Measurements from ENCODE around the gene PECR. TPM values are rescaled to one million over a fixed set of nuclear protein-coding genes. Genes with fewer than 3 reads are reported as not detected.
"Not testable (repeated sequence)": the region's sequence is repeated elsewhere in the genome, so short reads cannot be mapped to it uniquely, and the experiment has no call there.

The PECR gene
- total and polyA plus RNA-seq, 10 donors, result 5.0 to 16.9 (median 9.9) TPM

DNA sequence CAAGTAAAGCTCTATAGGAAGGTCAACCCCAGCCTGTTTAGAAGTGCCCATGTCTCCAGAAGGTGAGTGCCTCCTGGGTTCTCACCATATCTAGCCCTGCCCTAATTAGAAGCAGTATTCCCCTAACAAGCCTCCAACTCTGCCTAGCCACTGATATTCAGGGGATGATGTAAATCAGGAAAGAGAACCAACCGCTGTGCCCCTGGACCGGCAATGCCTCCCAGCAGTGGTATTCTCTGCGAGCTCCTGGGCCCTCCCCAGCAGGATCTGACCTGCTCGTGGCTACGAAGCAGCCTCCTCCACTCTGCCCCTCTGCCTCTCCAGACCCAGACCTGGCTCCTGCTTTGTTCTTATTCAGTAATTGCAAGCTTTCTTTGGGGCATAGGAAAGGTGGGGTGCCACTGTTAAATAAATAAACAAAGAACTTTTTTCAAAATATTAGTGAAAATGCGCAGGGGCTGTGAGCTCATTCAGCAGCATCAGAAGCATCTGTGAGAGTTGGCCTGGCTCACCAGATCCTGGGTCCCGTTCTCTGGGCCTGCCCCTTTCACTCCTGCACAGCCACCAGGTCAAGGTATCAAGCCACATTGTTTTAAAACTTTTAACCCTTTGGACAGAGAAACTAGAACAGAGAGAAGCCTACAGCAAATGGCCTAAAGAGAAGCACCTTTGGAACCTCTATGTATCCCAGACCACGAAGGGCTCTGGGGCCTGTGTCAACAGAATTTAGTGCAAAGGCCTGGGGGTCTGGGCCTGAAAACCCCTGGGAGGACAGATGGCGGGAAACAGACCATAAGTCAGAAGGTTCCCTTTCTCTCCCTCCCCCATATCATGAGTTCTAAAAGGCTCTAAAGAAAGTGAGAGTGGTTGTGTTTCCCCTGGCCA is 80.2 kb downstream of the PECR start:
- intact Hi-C loops (cut with DNase I; ENCODE audit: low total_unique reads), result no loop called here

DNA sequence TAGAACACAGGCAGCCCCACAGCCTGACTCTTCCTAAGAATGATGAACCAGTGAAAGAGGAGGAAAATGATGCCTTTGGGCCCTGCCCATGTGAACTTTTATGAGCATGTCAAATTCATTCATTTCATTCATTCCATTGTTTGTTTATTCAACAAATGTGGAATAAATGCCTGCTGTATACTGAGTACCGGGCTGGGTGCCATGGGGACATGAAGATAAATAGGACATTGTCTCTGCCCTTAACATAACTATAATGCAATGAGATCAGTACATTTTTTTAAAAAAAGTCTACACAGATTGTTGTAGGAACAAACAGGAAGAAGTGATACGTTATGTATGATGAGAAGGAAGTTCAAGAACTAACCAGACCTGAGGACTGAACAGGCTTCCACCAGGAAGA is 83.0 kb downstream of the PECR start:
- H3K27ac ChIP-seq, result no peak overlapping the region
- H3K36me3 ChIP-seq, result peaks cover 0 to 56% (median 0%) of the 10 kb centered on the region in 6 donors
- no peaks in the 10 kb centered on the region for H3K9me3 ChIP-seq
- H3K4me1 ChIP-seq, result peaks cover 0 to 20% (median 0%) of the 10 kb centered on the region in 6 donors
- no peaks in the 10 kb centered on the region for H3K27me3 ChIP-seq (replicated peaks in 1 of 7)
- no peak for TF ChIP-seq POLR2A (IDR thresholded peaks at IDR 0.05)
- no peak for TF ChIP-seq CTCF (IDR thresholded peaks at IDR 0.05 in 8 of 11, conservative IDR thresholded peaks at IDR 0.05 in 3 of 11)
- no peak for TF ChIP-seq POLR2AphosphoS5 (IDR thresholded peaks at IDR 0.05)
- no peak for DNase-seq
- WGBS, 5 donors, result 61 to 73% (median 66%) methylated on average over 2 of the region's 2 CpGs
- H3K4me3 ChIP-seq, result no peak overlapping the region
- intact Hi-C loops (cut with DNase I; ENCODE audit: low total_unique reads), result no loop called here

More for the DNA sequence above, 80.2 kb downstream of the PECR start:
- H3K27ac ChIP-seq, result no peak overlapping the region
- no peaks in the 10 kb centered on the region for H3K9me3 ChIP-seq
- H3K27me3 ChIP-seq (replicated peaks in 1 of 7), result no peaks in the 10 kb centered on the region
- WGBS, 5 donors, result 43 to 63% (median 49%) methylated on average over 8 to 9 of the region's 9 CpGs
- peaks cover 0 to 30% (median 0%) of the 10 kb centered on the region in 6 donors for H3K36me3 ChIP-seq
- peaks cover 0 to 40% (median 11%) of the 10 kb centered on the region in 6 donors for H3K4me1 ChIP-seq
- TF ChIP-seq POLR2AphosphoS5 (IDR thresholded peaks at IDR 0.05) (no peak), CTCF (IDR thresholded peaks at IDR 0.05 in 8 of 11, conservative IDR thresholded peaks at IDR 0.05 in 3 of 11) (no peak), POLR2A (IDR thresholded peaks at IDR 0.05) (no peak)
- DNase-seq, result no peak
- no peak overlapping the region for H3K4me3 ChIP-seq

GRCh38 chr2:215997219-215997618 is 84.4 kb downstream of the PECR start:
- intact Hi-C loops (cut with DNase I; ENCODE audit: low total_unique reads), result no loop called here
- no peak overlapping the region for H3K27ac ChIP-seq
- H3K27me3 ChIP-seq (replicated peaks in 1 of 7), result no peaks in the 10 kb centered on the region
- no peak for DNase-seq
- H3K4me1 ChIP-seq, result peaks cover 0 to 15% (median 0%) of the 10 kb centered on the region in 6 donors
- peaks cover 0 to 5% (median 0%) of the 10 kb centered on the region in 8 donors for H3K9me3 ChIP-seq
- H3K4me3 ChIP-seq, result no peak overlapping the region
- no peak for TF ChIP-seq POLR2AphosphoS5 (IDR thresholded peaks at IDR 0.05)
- no peak for TF ChIP-seq POLR2A (IDR thresholded peaks at IDR 0.05)
- TF ChIP-seq CTCF (IDR thresholded peaks at IDR 0.05 in 8 of 11, conservative IDR thresholded peaks at IDR 0.05 in 3 of 11), result no peak
- H3K36me3 ChIP-seq, result peaks cover 0 to 58% (median 0%) of the 10 kb centered on the region in 6 donors
- 95 to 100% (median 97%) methylated on average over 1 of the region's 1 CpG for WGBS, 5 donors

GRCh38 chr2:215994911-215995310 is 86.7 kb downstream of the PECR start:
- Histone ChIP-seq H3K27me3 (replicated peaks in 1 of 7) (no peaks in the 10 kb centered on the region), H3K36me3 (peaks cover 0 to 52% (median 0%) of the 10 kb centered on the region in 6 donors), H3K9me3 (peaks cover 0 to 26% (median 14%) of the 10 kb centered on the region in 8 donors), H3K4me1 (peaks cover 0 to 7% (median 0%) of the 10 kb centered on the region in 6 donors), H3K27ac (no peak overlapping the region), H3K4me3 (no peak overlapping the region)
- intact Hi-C loops (cut with DNase I; ENCODE audit: low total_unique reads), result no loop called here
- no peak for DNase-seq
- 86 to 96% (median 91%) methylated on average over 4 of the region's 4 CpGs for WGBS, 5 donors
- TF ChIP-seq POLR2AphosphoS5 (IDR thresholded peaks at IDR 0.05) (no peak), CTCF (IDR thresholded peaks at IDR 0.05 in 8 of 11, conservative IDR thresholded peaks at IDR 0.05 in 3 of 11) (no peak), POLR2A (IDR thresholded peaks at IDR 0.05) (no peak)

DNA sequence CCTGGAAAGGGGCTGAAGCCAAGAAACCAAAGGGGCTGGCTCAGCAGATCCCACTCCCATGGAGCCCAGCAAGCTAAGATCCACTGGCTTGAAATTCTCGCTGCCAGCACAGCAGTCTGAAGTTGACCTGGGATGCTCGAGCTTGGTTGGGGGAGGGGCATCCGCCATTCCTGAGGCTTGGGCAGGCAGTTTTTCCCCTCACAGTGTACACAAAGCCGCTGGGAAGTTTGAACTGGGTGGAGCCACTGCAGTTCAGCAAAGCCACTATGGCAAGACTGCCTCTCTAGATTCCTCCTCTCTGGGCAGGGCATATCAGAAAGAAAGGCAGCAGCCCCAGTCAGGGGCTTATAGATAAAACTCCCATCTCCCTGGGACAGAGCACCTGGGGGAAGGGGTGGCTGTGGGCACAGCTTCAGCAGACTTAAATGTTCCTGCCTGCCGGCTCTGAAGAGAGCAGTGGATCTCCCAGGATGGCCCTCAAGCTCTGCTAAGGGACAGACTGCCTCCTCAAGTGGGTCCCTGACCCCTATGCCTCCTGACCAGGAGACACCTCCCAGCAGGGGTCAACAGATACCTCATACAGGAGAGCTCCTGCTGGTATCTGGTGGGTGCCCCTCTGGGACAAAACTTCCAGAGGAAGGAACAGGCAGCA is 92.9 kb downstream of the PECR start:
- DNase-seq; H3K27me3 ChIP-seq (replicated peaks in 1 of 7); H3K4me1 ChIP-seq; H3K27ac ChIP-seq; H3K4me3 ChIP-seq; intact Hi-C loops (cut with DNase I; ENCODE audit: low total_unique reads): not testable (repeated sequence)
- Histone ChIP-seq H3K36me3 (peaks cover 0 to 24% (median 0%) of the 10 kb centered on the region in 6 donors), H3K9me3 (peaks cover 0 to 35% (median 15%) of the 10 kb centered on the region in 8 donors)
- WGBS, 5 donors, result 89 to 96% (median 94%) methylated on average over 4 to 5 of the region's 5 CpGs

Data from spleen (tissue), 11 donors.